UCSD-AML1 (cell line): ENCODE data around the gene CTXN1.

Experiments
- DNase-seq: peaks from one replicate; lab custom pipeline; 2025; ENCODE audit not compliant: unreplicated experiment; lab: John Stamatoyannopoulos, UW

Gene CTXN1

DNA sequence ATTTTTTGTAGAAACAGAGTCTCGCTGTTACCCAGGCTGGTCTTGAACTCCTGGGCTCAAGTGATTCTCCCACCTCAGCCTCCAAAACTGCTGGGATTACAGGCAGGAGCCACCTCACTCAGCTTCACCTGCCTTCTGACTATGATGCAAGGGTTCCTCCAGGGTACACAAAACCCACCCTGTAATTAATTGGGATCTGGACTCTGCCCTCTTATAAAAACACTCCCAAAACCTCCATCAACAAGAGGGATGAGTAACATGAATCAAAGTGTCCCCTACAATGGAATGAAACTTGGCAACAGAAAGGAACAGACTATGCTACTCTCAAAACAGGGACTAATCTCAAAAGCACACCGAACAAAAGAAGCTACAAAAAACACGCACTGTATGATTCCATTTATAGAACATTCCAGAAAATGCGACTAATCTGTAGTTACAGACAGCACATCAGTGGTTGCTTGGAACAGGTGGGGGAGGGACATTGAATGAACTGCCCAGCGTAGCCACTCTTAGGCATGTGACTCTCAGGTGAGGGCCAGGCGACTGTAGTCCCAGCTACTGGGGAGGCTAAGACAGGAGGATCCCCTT, 48.6 kb downstream of the CTXN1 start:
- DNase-seq = no peak

DNA sequence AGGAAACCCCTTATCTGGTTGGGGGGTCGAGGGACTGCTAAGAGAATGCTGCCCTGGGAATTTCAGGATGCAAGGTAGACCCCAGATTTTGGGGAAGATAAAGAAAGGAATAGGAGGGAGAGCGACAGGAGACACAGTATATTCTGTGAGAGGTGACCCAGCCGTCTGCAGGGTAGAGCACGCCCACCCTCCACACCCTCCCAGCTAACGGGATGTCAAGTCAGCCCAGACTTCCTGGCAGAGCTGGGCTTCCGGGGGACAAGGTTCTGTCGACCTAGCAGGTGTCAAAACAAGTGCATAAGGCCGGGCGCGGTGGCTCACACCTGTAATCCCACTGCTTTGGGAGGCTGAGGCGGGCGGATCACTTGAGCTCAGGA, 51.0 kb downstream of the CTXN1 start:
- DNase-seq = peak; percentile 35
